Measurements from ENCODE around the gene CLIC1. TPM values are rescaled to one million over a fixed set of nuclear protein-coding genes. Genes with fewer than 3 reads are reported as not detected.
A peak's percentile ranks its signal among the peaks of the same experiment; 100 is the strongest.

CLIC1 gene
- total and polyA plus RNA-seq, 2 donors (not counting 1 experiment from before 2014, with no cell fraction given) = 216 to 290 TPM

DNA sequence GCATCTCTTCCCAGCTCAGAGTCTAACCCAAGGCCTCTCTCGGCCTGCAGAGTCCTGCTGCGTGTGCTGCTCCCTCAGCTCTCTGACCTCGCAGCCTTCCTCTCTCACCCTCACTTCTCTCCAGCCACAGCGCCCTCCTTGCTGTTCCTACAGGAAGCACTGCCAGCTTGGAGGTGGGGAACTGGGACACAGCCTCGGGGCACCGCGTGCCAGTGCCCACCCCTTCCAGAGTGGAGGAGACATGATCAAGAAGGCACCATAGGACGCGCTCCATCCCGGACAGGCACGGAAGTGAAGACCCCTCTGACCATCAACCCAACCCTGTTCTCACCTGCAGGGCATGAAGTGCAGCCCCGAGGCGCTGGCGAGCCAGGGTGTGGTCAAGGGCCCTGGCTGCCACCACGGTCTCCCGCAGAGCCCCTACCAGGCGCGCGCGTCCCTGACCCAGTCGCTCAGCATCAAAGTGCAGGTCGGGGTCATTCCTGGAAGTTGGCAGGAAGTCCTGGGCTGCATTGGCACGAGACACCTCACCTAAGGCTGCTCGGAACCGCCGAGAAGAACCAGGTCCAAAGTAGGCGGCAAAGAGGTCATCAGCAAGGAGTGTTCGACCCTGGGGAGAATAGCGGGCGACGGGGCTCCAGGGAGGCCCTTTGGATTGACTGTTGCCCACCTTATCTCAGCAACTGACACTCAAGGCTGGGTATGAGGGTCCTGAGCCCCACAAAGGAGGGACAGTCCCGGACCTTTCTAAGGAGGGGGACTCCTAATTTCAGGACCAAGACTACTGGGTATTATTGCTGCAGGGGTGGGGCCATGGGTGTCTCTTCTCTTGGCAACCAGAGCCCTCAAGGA lies 39.5 kb upstream of the CLIC1 start:
- H3K79me2 ChIP-seq (ENCODE audit: control insufficient read depth, insufficient read depth, low read length) = no peaks in the 10 kb centered on the region
- H3K9ac ChIP-seq (ENCODE audit: low read length) = no peak overlapping the region
- intact Hi-C loops (cut with micrococcal nuclease) = loop anchor here (2.0 kb wide), 2 partner anchors 19 to 37 kb away; partner anchors contain the start of gene VARS1
- DNase-seq = no peak
- H3K4me1 Mint-ChIP-seq = peaks cover 26% of the 10 kb centered on the region
- no peak for ATAC-seq (ENCODE audit: low read depth)
- H3K4me3 ChIP-seq (ENCODE audit: control extremely low read depth in 1 of 5, extremely low read depth in 1 of 5, insufficient read depth in 1 of 5, low read depth in 2 of 5, low read length in 4 of 5) = no peak overlapping the region
- peaks cover 15 to 30% of the 10 kb centered on the region in 2 donors for H3K4me1 ChIP-seq (ENCODE audit: control insufficient read depth in 2 of 2, insufficient read depth in 2 of 2, low read length in 2 of 2)
- ChIA-PET POLR2A (interaction anchor here (1.0 kb wide), 1 partner anchor 14 kb away, joined by 3 read pairs; no protein-coding TSS in a partner anchor), CTCF (interaction anchor here (1.0 to 1.6 kb wide), 5 partner anchors 11 to 39 kb away, joined by 3 to 4 read pairs (median 3); partner anchors contain the start of gene VARS1)
- H3K27me3 ChIP-seq (replicated peaks in 1 of 4; ENCODE audit: control extremely low read depth in 1 of 4, control insufficient read depth in 3 of 4, insufficient read depth in 4 of 4, low read length in 3 of 4) = no peaks in the 10 kb centered on the region
- H3K4me2 ChIP-seq (replicated peaks; ENCODE audit: low read depth, low read length, poor library complexity, severe bottlenecking) = no peak overlapping the region
- peak overlapping the region; percentile 60 for H3K4me3 Mint-ChIP-seq
- H3K36me3 ChIP-seq (replicated peaks in 1 of 2; ENCODE audit: control extremely low read depth in 1 of 2, control insufficient read depth in 1 of 2, extremely low read depth in 1 of 2, insufficient read depth in 2 of 2, low read length in 1 of 2) = peaks cover 0 to 29% of the 10 kb centered on the region in 2 experiments
- peak overlapping the region; percentile 66 to 67 for H3K27ac ChIP-seq (ENCODE audit: low read length in 2 of 2)
- no peaks in the 10 kb centered on the region for H4K20me1 ChIP-seq (ENCODE audit: control insufficient read depth, insufficient read depth, low read length, poor library complexity, severe bottlenecking)
- H2AFZ ChIP-seq (ENCODE audit: insufficient read depth, low read depth, low read length, poor library complexity, severe bottlenecking) = no peak overlapping the region
- no peaks in the 10 kb centered on the region for H3K27me3 Mint-ChIP-seq
- peak overlapping the region; percentile 90 for H3K27ac Mint-ChIP-seq
- WGBS (ENCODE audit: insufficient coverage) = 96% methylated on average over 31 of the region's 32 CpGs
- H3K9me3 Mint-ChIP-seq (ENCODE audit: insufficient read depth) = no peaks in the 10 kb centered on the region
- no peaks in the 10 kb centered on the region for H3K9me3 ChIP-seq (ENCODE audit: control extremely low read depth in 1 of 3, control insufficient read depth in 2 of 3, insufficient read depth in 1 of 3, low read length in 2 of 3)
- TF ChIP-seq CTCF (IDR thresholded peaks at IDR 0.05) (no peak), EZH2 (IDR thresholded peaks at IDR 0.05; ENCODE audit: borderline replicate concordance, insufficient read depth, low read depth, low read length, poor library complexity, severe bottlenecking) (no peak)

DNA sequence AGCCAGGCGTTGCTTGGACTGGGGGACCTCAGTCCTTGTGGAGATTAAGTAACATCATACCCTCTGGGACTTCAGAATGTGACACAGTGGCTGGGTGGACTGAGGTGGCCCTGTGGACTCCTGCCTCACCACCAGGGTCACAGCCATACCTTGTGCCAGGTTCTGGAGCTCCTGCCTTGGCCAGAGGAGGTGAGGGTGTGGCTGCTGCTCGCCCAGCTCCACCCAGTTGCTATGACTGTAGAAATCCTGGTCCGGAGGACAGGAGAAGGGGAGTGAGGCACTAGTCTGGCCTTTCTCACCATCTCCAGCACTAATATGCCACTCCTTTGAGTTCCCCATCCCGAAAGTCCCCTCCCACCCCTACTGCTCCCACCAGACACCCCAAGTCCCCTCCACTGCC lies 38.9 kb upstream of the CLIC1 start:
- H3K27me3 Mint-ChIP-seq = no peaks in the 10 kb centered on the region
- H3K4me1 ChIP-seq (ENCODE audit: control insufficient read depth in 2 of 2, insufficient read depth in 2 of 2, low read length in 2 of 2) = peaks cover 15 to 30% of the 10 kb centered on the region in 2 donors
- peaks cover 0 to 22% of the 10 kb centered on the region in 2 experiments for H3K36me3 ChIP-seq (replicated peaks in 1 of 2; ENCODE audit: control extremely low read depth in 1 of 2, control insufficient read depth in 1 of 2, extremely low read depth in 1 of 2, insufficient read depth in 2 of 2, low read length in 1 of 2)
- H3K4me3 Mint-ChIP-seq = peak overlapping the region; percentile 7
- H3K79me2 ChIP-seq (ENCODE audit: control insufficient read depth, insufficient read depth, low read length) = no peaks in the 10 kb centered on the region
- WGBS (ENCODE audit: insufficient coverage) = 95% methylated on average over 2 of the region's 4 CpGs
- H3K4me1 Mint-ChIP-seq = peaks cover 26% of the 10 kb centered on the region
- ChIA-PET POLR2A (interaction anchor here (0.5 to 1.0 kb wide), 4 partner anchors 14 to 115 kb away, joined by 3 to 5 read pairs (median 3); no protein-coding TSS in a partner anchor), CTCF (interaction anchor here (1.0 to 2.0 kb wide), 5 partner anchors 12 to 38 kb away, joined by 3 to 6 read pairs (median 3); no protein-coding TSS in a partner anchor)
- no peak overlapping the region for H3K4me3 ChIP-seq (ENCODE audit: control extremely low read depth in 1 of 5, extremely low read depth in 1 of 5, insufficient read depth in 1 of 5, low read depth in 2 of 5, low read length in 4 of 5)
- H3K9ac ChIP-seq (ENCODE audit: low read length) = no peak overlapping the region
- H3K27ac Mint-ChIP-seq = no peak overlapping the region
- no peaks in the 10 kb centered on the region for H3K9me3 Mint-ChIP-seq (ENCODE audit: insufficient read depth)
- DNase-seq = no peak
- H3K27me3 ChIP-seq (replicated peaks in 1 of 4; ENCODE audit: control extremely low read depth in 1 of 4, control insufficient read depth in 3 of 4, insufficient read depth in 4 of 4, low read length in 3 of 4) = no peaks in the 10 kb centered on the region
- no peak overlapping the region for H3K27ac ChIP-seq (ENCODE audit: low read length in 2 of 2)
- no peak for ATAC-seq (ENCODE audit: low read depth)
- no peak overlapping the region for H3K4me2 ChIP-seq (replicated peaks; ENCODE audit: low read depth, low read length, poor library complexity, severe bottlenecking)
- no peaks in the 10 kb centered on the region for H4K20me1 ChIP-seq (ENCODE audit: control insufficient read depth, insufficient read depth, low read length, poor library complexity, severe bottlenecking)
- H2AFZ ChIP-seq (ENCODE audit: insufficient read depth, low read depth, low read length, poor library complexity, severe bottlenecking) = no peak overlapping the region
- H3K9me3 ChIP-seq (ENCODE audit: control extremely low read depth in 1 of 3, control insufficient read depth in 2 of 3, insufficient read depth in 1 of 3, low read length in 2 of 3) = no peaks in the 10 kb centered on the region
- TF ChIP-seq CTCF (IDR thresholded peaks at IDR 0.05) (no peak), EZH2 (IDR thresholded peaks at IDR 0.05; ENCODE audit: borderline replicate concordance, insufficient read depth, low read depth, low read length, poor library complexity, severe bottlenecking) (no peak)
- intact Hi-C loops (cut with micrococcal nuclease) = no loop called here
